Ishikawa (cell line): Measurements from ENCODE around the gene UGGT2.

ENCODE experiments used
- CEBPB ChIP-seq: IDR thresholded peaks from 2 replicates; pipeline ENCODE4 v1.6.1; 2012
- CREB1 ChIP-seq: IDR thresholded peaks from 2 replicates; pipeline ENCODE4 v1.6.1; 2012; ENCODE audit warnings: low read depth
- EGR1 ChIP-seq: IDR thresholded peaks from 2 replicates; pipeline ENCODE4 v1.6.1; 2012
- EP300 ChIP-seq: IDR thresholded peaks from 2 replicates; pipeline ENCODE4 v1.6.1; 2012; ENCODE audit warnings: borderline replicate concordance
- FOXM1 ChIP-seq: IDR thresholded peaks from 2 replicates; pipeline ENCODE4 v1.6.1; 2012; ENCODE audit warnings: low read depth, borderline replicate concordance
- NFIC ChIP-seq: IDR thresholded peaks from 2 replicates; pipeline ENCODE4 v1.6.1; 2012
- RAD21 ChIP-seq: IDR thresholded peaks from 2 replicates; pipeline ENCODE4 v1.6.1; 2012; ENCODE audit warnings: low read depth
- TAF1 ChIP-seq: IDR thresholded peaks from 2 replicates; pipeline ENCODE4 v1.6.1; 2012; ENCODE audit warnings: low read depth, mild to moderate bottlenecking
- TCF12 ChIP-seq: IDR thresholded peaks from 2 replicates; pipeline ENCODE4 v1.6.1; 2012; ENCODE audit warnings: low read depth
- TEAD4 ChIP-seq: IDR thresholded peaks from 2 replicates; pipeline ENCODE4 v1.6.1; 2012
- YY1 ChIP-seq: IDR thresholded peaks from 2 replicates; pipeline ENCODE4 v1.6.1; 2012; ENCODE audit warnings: low read depth
- ZBTB7A ChIP-seq: IDR thresholded peaks from 2 replicates; pipeline ENCODE4 v1.6.1; 2012; ENCODE audit warnings: low read depth
- TF ChIP-seq, protein P1 (sequence below): IDR thresholded peaks from 2 replicates; pipeline ENCODE4 v1.6.1; 2012
- TF ChIP-seq, protein P2 (sequence below): IDR thresholded peaks from 2 replicates; pipeline ENCODE4 v1.6.1; 2012; ENCODE audit warnings: low read depth, mild to moderate bottlenecking
- TF ChIP-seq, protein P3 (sequence below): IDR thresholded peaks from 2 replicates; pipeline ENCODE4 v1.6.1; 2012

Gene UGGT2

DNA sequence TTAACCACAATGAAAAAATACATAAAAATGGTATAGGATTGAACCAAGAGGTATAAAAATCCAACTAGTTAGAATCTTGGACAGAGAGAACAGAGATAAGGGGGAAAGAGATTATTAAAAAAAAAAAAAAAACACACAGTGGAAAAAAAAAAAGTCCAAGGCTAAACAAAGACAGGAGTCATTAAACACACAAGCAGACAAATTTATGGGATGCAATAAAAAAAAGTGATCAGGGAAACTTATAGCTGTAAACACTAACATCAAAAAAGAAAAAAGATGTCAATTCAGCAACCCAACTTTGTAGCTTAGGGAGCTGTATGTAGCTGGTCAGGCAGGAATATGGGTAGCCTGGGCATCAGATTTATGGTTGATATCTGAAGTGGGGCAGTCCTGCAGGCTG, 247.3 kb downstream of the UGGT2 start:
- no peak for TF ChIP-seq NFIC
- no peak for TF ChIP-seq EGR1
- no peak for TF ChIP-seq CREB1
- TF ChIP-seq, protein P1, sequence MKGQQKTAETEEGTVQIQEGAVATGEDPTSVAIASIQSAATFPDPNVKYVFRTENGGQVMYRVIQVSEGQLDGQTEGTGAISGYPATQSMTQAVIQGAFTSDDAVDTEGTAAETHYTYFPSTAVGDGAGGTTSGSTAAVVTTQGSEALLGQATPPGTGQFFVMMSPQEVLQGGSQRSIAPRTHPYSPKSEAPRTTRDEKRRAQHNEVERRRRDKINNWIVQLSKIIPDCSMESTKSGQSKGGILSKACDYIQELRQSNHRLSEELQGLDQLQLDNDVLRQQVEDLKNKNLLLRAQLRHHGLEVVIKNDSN, result no peak
- no peak for TF ChIP-seq YY1
- TF ChIP-seq CEBPB, result no peak
- TF ChIP-seq RAD21, result no peak
- TF ChIP-seq EP300, result no peak
- TF ChIP-seq TEAD4, result no peak
- TF ChIP-seq FOXM1, result no peak
- TF ChIP-seq, protein P2, sequence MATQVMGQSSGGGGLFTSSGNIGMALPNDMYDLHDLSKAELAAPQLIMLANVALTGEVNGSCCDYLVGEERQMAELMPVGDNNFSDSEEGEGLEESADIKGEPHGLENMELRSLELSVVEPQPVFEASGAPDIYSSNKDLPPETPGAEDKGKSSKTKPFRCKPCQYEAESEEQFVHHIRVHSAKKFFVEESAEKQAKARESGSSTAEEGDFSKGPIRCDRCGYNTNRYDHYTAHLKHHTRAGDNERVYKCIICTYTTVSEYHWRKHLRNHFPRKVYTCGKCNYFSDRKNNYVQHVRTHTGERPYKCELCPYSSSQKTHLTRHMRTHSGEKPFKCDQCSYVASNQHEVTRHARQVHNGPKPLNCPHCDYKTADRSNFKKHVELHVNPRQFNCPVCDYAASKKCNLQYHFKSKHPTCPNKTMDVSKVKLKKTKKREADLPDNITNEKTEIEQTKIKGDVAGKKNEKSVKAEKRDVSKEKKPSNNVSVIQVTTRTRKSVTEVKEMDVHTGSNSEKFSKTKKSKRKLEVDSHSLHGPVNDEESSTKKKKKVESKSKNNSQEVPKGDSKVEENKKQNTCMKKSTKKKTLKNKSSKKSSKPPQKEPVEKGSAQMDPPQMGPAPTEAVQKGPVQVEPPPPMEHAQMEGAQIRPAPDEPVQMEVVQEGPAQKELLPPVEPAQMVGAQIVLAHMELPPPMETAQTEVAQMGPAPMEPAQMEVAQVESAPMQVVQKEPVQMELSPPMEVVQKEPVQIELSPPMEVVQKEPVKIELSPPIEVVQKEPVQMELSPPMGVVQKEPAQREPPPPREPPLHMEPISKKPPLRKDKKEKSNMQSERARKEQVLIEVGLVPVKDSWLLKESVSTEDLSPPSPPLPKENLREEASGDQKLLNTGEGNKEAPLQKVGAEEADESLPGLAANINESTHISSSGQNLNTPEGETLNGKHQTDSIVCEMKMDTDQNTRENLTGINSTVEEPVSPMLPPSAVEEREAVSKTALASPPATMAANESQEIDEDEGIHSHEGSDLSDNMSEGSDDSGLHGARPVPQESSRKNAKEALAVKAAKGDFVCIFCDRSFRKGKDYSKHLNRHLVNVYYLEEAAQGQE, result no peak
- TF ChIP-seq, protein P3, sequence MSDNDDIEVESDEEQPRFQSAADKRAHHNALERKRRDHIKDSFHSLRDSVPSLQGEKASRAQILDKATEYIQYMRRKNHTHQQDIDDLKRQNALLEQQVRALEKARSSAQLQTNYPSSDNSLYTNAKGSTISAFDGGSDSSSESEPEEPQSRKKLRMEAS, result no peak

DNA sequence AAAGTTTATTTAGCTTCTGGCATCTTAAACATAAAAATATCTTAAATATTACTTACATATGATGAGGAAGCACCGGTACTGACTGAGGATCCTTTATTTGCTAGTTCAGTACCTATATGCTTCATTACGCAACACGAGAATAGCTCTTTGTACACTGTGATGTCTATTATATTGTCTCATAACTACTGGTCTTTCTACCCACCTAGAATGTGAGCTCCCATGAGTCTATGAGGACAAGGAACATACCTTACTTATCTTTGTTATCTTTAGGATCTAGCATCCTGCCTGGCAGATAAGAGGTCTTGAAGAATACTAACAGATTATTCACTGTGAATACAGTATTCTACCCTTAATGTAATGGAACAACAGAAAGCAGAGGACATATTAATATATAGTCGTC, 251.4 kb downstream of the UGGT2 start:
- TF ChIP-seq, protein P3, result no peak
- TF ChIP-seq, protein P2, result no peak
- TF ChIP-seq FOXM1 (no peak), RAD21 (no peak), NFIC (no peak), TEAD4 (no peak), YY1 (no peak), ZBTB7A (no peak), TAF1 (no peak), TCF12 (no peak), CEBPB (no peak), EGR1 (no peak), CREB1 (no peak), EP300 (no peak)
- TF ChIP-seq, protein P1, result no peak

DNA sequence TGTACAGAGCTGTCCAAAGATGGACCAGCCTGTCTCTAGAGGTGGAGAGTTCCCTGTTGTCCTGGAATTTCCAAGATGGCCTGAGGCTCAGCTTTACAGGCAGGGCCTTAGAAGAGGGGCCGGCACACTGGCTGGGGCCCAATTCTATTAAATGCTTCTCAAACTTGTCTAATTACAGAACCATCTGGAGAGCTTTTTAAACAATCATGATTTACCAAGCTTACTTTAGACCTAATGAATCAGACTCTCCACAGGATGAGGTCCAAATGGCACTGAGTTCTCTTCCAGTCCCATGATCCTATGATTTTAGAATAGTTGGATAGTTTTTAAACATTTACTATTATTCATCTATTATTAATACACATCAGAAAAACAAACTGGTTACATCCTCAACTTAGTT, 252.8 kb downstream of the UGGT2 start:
- TF ChIP-seq TCF12 (no peak), EGR1 (no peak), ZBTB7A (no peak), FOXM1 (no peak), CEBPB (no peak), RAD21 (no peak)
- TF ChIP-seq, protein P1, result no peak

DNA sequence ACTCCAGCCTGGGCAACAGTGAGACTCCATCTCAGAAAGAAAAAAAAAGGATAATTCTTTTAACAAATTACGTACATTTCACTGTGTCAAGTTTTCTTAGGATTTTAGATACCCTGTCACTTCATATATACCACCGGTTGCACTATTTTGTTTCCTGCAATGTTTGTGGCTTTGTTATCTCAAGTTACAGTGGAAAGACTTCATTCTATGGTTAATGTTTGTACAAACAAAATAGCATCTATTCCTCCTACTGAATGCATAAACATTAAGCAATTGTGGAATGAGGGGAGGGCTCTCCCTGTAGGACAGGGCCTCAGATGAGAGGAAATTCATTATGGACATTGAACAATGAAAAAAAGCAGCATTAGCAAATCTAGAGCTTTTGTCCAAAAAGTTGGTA, 256.2 kb downstream of the UGGT2 start:
- no peak for TF ChIP-seq TCF12
- no peak for TF ChIP-seq RAD21
- TF ChIP-seq CEBPB, result no peak
- no peak for TF ChIP-seq NFIC
- TF ChIP-seq, protein P2, result no peak

DNA sequence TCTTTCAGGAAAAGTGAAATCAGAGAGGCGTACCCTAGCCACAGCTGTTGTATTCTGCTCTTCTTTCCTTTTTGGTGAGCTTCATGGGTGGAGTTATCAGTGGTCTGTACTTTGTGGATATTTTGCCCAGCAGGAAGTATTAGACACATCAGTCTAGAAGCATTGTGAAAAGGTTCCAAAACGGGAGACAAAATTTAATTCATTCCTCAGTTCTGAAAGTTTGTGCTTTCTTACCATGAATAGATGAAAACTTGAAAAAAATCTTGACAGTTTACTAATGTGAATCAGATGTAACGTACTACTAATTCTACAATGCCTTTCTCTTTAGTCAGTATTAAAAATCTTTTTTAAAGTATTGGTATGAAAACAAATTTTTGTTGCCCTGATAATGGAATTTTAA, 259.4 kb downstream of the UGGT2 start:
- TF ChIP-seq NFIC, result no peak
- TF ChIP-seq FOXM1, result no peak
- TF ChIP-seq EGR1, result no peak
